HEK293T (cell line): ENCODE results near the gene SLC37A1.

Experiments
- ARNT ChIP-seq: fragments of 450-650 bp; IDR thresholded peaks from 2 replicates; pipeline ENCODE4 v1.6.1; 2017; ENCODE audit warnings: mild to moderate bottlenecking
- CTBP1 ChIP-seq: fragments of 450-650 bp; IDR thresholded peaks from 2 replicates; pipeline ENCODE4 v1.6.1; 2016; ENCODE audit warnings: borderline replicate concordance
- ELF4 ChIP-seq: fragments of 450-650 bp; IDR thresholded peaks from 2 replicates; pipeline ENCODE4 v1.6.1; 2017; ENCODE audit warnings: antibody characterized with exemption
- FOXA1 ChIP-seq: fragments of 450-650 bp; IDR thresholded peaks from 2 replicates; pipeline ENCODE4 v1.6.1; 2016; ENCODE audit warnings: mild to moderate bottlenecking
- FOXK2 ChIP-seq: fragments of 450-650 bp; IDR thresholded peaks from 2 replicates; pipeline ENCODE4 v1.6.1; 2016; ENCODE audit warnings: mild to moderate bottlenecking
- FOXM1 ChIP-seq: fragments of 450-650 bp; IDR thresholded peaks from 2 replicates; pipeline ENCODE4 v1.6.1; 2017; ENCODE audit warnings: mild to moderate bottlenecking, borderline replicate concordance
- HDGF ChIP-seq: fragments of 450-650 bp; IDR thresholded peaks from 2 replicates; pipeline ENCODE4 v1.6.1; 2017; ENCODE audit warnings: antibody characterized with exemption, borderline replicate concordance
- NFRKB ChIP-seq: fragments of 450-650 bp; IDR thresholded peaks from 2 replicates; pipeline ENCODE4 v1.6.1; 2016; ENCODE audit warnings: mild to moderate bottlenecking, moderate library complexity
- SP1 ChIP-seq: fragments of 450-650 bp; IDR thresholded peaks from 2 replicates; pipeline ENCODE4 v1.6.1; 2017
- SUZ12 ChIP-seq: fragments of 450-650 bp; IDR thresholded peaks from 2 replicates; pipeline ENCODE4 v1.6.1; 2016; ENCODE audit warnings: mild to moderate bottlenecking
- TARDBP ChIP-seq: fragments of 450-650 bp; IDR thresholded peaks from 2 replicates; pipeline ENCODE4 v1.6.1; 2016
- TF ChIP-seq, protein P1 (sequence below): fragments of 450-650 bp; IDR thresholded peaks from 2 replicates; pipeline ENCODE4 v1.6.1; 2016

GRCh38 chr21:42527127-42527488, 13.5 kb downstream of the SLC37A1 start:
- TF ChIP-seq ARNT (no peak), HDGF (no peak), FOXK2 (no peak), SUZ12 (no peak), NFRKB (no peak), TARDBP (no peak), FOXM1 (no peak), ELF4 (no peak), SP1 (no peak), CTBP1 (no peak), FOXA1 (no peak)
- TF ChIP-seq, protein P1, sequence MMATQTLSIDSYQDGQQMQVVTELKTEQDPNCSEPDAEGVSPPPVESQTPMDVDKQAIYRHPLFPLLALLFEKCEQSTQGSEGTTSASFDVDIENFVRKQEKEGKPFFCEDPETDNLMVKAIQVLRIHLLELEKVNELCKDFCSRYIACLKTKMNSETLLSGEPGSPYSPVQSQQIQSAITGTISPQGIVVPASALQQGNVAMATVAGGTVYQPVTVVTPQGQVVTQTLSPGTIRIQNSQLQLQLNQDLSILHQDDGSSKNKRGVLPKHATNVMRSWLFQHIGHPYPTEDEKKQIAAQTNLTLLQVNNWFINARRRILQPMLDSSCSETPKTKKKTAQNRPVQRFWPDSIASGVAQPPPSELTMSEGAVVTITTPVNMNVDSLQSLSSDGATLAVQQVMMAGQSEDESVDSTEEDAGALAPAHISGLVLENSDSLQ = no peak
